Esophagus squamous epithelium (tissue), 4 donors: ENCODE measurements around the gene CDC20.

ENCODE experiments used
- CTCF ChIP-seq, 6 experiments: fragments of 450-650 bp in 4 of 6; fragments of 200-600 bp in 2 of 6; sonication (generic) in 2 of 6; IDR thresholded peaks; one replicate each; pipeline ENCODE4 v1.5.1; 2016 to 2019; ENCODE audit warnings: antibody characterized with exemption in 6 of 6, mild to moderate bottlenecking in 4 of 6, moderate library complexity in 4 of 6
- POLR2A ChIP-seq, 4 donors: fragments of 450-650 bp; IDR thresholded peaks; one replicate each; pipeline ENCODE4 v1.6.1; 2017; ENCODE audit warnings: antibody characterized with exemption in 4 of 4, mild to moderate bottlenecking in 4 of 4, moderate library complexity in 3 of 4

- TF ChIP-seq CTCF (IDR thresholded peaks at IDR 0.05) (no peak), POLR2A (IDR thresholded peaks at IDR 0.05) (no peak)
Measured at GRCh38 chr1:43311521-43311920, 47.3 kb upstream of the CDC20 start.
